Urothelium cell line (cell line): Measurements from ENCODE around the gene IP6K3.

Source experiments
- DNase-seq: peaks from one replicate; pipeline ENCODE4 v3.0.0; 2011; ENCODE audit warnings: low spot score, mixed read lengths
- FAIRE-seq: peaks from 2 replicates; lab custom pipeline; 2011; peaks lifted over from hg19 to GRCh38; lab: Jason Lieb, UNC

The IP6K3 gene

DNA sequence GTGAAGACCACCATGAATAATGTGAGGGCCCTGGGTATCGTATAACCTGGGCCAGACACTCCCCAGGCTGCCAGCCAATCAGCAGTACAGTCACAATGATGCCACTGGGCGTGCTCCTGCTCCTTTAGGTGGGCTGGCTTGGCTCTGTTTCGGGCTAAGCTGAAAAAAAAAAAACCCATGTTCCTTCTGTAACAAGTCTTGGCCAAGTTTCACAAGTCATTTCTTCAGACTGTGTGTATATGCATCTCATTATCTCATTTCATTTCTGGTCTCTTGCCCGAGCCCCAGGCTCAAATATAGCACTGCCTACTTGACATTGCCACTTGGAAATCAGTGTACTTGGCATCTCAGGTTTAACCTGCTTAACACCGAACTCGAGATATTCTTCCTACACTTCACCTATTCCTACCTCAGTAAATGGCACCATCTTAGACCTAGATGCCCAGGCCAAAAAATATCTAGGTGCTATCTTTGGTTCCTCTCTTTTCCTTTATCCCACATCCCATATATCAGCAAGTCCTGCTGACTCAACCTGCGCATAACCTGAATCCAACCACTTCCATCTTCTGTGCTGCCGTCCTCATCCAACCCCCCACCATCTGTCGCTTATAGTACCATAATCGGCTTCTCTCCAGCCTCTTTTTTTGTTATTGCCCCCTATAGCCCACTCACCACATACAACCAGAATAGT is 37.0 kb downstream of the IP6K3 start:
- DNase-seq: no peak
- FAIRE-seq: no peak

- FAIRE-seq: no peak
Observed at GRCh38 chr6:33708516-33709204, 38.0 kb downstream of the IP6K3 start.

GRCh38 chr6:33707771-33708170 is 38.9 kb downstream of the IP6K3 start:
- DNase-seq (no peak), FAIRE-seq (no peak)

More at GRCh38 chr6:33708516-33709204, 38.0 kb downstream of the IP6K3 start:
- DNase-seq: no peak

- FAIRE-seq (no peak), DNase-seq (no peak)
Observed at GRCh38 chr6:33705955-33706725, 40.6 kb downstream of the IP6K3 start.

DNA sequence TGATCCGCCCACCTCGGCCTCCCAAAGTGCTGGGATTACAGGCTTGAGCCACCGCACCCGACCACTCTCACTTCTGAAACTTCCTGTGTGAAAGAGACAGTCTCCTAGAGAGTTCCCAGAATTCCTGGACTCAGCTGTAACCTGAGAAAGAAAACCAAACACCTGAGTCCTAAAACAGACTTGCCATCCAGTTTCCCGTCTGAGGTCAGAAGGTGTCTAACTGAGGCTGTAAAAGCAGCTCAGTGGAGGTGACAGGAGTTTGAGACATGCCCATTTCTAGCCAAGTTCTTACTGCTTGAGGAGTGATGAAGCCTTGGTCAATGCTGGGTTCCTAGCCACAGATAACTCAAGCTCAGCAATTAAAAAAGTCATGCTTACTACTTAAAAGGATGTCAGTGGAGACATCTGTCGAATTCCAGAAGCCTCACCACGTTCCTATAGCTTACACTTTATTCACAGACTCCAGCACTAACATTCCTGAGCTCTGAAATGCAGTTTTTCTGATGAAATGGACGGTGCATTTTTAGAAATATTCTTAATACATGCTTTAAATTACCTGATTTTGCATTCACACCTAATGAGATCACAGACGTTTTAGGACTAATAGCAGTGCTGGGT is 41.3 kb downstream of the IP6K3 start:
- no peak for DNase-seq
- no peak for FAIRE-seq

DNA sequence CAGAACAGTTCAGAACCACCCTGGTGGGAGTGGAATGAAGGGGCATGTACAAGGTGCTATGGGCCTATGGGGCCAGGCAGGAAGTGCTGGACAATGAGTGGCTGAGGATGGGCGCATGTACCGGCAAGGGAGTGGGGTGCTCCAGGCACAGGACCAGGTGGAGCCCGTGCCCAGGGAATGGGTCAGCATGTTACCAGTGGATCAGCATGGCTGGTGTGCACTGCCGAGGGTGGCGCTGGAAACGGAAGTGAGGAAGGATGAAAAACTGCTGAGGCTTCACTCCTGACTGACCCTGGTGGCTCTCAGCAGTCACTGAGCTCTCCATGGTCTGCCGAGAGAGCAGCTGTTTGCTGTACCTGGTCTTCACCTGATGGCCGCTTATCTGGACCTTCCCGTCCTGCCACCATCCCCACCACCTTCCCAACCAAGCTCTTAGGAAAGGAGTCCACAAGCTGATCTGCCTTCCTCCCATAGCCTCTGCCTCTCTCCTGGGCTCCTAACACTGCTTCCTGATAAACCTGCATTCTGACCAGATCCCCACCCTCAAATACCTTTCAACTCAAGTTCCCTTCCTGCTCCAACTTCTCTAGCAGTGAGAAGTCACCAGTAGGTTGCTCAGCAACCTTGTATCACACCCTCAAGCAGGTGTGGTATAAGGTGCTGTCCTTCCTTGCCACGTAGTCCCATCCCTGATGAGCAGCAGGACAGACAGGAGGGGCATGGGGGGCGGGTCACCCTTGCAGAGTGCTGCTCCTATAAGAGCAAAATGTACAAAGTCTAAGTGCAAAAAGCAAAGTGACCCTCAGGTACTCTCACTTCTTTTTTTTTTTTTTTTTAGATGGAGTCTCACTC is 42.3 kb downstream of the IP6K3 start:
- no peak for DNase-seq
- no peak for FAIRE-seq

DNA sequence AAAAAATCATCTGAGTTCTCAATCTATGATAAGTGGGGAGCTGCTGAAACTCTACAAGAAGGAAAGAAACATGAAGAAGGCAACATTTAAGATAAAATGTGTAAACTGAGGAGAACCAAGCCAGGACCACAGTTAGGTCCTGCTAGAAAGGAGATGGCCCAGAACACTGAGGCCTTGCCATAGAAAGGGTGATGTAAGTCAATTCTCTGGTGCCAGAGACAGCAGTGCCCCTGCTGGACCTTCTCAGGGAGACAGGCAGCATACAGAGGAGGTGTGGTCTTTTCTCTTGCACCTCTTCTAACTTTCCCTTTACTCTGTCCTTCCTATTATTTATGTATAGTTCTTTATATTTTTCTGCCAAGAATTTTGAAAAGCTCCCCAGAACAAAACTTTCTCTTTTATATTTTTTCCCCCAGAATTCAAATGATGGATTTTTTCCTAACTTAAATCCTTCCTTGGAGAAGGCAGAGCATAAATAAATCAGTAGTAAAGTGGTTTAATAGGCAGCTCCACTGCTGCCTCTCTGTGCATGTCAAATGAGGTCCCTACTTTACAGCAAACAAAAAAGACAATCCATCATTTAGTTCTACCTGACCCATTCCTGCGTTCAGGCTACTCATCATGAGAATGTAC is 44.2 kb downstream of the IP6K3 start:
- FAIRE-seq: no peak
- peak; percentile 63 for DNase-seq

DNA sequence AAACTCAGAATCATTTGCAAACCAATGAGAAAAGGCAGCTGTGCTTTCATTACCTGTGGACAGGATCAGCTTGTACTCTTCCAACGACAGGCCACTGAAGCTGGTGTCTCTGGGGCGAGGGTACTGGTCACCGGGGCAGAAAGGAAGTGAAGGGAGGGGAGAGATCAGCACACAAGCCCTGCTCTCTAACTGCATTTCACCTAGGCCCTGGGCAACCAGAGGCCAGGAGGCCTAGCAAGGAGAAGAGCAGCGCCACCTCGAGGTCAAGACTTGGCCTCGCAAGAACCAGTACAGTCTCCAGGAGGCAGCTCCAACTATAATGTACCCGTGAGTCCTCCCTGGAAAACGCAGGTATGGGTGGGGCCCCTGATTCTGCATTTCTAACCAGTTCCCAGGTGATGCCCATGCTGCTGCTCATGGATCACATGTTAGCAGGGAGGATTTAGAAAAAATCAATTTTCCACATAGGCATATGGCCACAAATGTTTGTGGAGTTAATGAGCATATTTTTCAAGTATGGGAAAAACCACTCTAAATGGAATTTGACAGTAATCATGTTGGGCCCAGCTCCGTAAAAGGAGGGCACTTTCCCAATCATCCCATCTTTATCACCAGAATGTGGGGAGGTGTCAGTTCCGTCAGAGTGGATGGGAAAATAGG is 46.2 kb downstream of the IP6K3 start:
- FAIRE-seq: no peak

DNA sequence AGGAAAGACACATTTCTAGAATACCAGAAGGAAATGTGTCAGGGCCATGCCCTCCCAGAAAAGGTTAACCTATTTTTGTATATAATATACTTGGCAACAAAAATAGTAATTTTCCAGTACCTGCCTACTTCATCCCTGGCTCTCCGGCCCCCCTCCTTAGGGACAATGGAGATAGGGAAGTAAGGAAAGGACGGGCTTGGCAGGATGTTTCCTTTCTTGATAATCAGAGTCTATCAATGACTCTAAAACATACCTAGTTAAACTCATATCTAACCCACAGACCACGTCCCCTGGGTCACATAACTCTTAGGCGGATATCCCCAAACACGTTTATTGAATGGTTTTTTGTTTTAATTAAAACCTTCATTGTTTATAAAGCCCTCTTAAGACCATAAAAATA is 47.0 kb downstream of the IP6K3 start:
- DNase-seq (no peak), FAIRE-seq (no peak)

More for the DNA sequence above, 46.2 kb downstream of the IP6K3 start:
- DNase-seq: peak; percentile 59

GRCh38 chr6:33699131-33699530 is 47.6 kb downstream of the IP6K3 start:
- DNase-seq (no peak), FAIRE-seq (no peak)

DNA sequence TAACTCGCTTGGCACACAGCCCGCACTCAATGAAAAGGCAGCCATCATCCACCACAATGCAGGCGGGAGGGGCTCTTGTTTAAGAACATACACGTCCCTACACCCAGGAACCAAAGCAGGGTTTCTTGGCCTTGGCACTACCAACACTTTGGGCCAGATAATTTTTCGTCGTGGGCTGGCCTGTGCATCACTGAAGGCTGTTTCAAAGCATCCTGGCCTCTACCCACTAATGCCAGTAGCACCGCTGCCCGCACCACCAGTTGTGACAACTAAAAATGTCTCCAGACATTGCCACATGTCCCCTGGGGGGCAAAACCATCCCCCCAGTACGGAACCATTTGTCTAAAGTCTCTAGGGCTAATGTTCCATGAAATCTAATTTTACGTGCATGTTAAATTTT is 48.2 kb downstream of the IP6K3 start:
- DNase-seq: no peak

DNA sequence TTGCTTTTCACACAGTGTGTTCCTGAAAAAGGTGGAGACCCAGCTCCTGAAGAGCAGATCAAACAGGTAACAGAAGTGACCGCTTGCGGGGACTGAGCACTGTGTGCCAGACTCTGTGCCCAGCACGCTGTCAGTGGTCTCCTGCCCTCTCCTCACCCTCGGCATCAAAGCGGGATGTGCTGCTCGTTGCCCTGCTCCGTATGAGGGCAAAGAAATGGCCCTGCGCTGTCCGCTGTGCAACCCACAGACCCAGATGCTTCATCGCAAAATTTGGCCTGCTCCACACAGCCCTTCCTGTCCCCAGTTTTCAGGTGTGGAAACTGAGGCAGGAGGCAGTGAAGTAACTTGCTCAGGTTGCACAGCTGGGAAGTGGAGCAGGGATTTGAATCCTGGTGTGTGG is 48.9 kb downstream of the IP6K3 start:
- DNase-seq (no peak), FAIRE-seq (no peak)

More for the DNA sequence above, 48.2 kb downstream of the IP6K3 start:
- FAIRE-seq: no peak

DNA sequence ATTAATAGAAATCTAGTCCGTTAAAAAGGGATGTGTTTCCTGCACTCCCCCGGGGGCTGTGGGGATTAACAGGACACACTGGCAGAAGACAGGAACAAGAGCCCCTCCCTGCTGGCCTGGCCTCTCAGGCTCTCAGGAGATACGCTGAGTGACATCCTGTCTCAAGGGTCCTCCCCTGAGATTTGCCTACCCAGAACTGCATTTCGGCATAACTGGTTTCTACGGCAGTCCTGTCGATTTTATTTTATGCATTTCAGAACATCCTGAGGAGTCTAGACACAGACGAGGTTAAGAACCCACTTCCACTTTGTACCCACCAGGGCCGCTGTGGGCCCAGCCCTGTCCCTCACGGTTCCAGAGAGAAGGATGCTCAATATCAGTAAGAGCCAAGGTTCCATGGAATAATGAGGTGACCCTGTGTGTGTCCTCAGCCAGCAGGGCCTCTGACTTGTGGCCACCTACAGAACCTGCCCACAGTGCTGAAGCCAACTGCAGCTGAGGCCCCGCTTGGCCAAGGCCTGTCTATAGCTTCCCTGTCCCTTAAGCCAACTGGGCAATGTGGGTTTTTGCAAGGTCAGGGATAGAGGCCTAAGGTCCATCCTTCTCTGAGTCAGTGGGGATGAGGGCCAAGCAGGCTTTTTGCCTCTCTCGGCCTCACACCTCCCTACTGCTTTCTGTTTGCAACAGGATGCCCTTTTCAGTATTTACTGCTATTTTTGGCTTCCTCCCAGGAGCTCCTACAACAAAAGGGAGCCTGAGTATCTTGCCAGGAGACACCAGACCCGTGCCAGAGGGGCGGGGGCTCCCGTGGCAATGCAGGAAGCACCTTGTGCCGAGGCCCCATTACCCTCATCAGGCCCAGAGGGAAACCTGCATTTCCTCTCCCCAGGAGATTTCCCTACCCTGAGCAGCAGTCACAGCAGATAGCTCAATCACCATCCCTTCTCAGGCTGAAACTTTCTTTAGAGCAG is 49.9 kb downstream of the IP6K3 start:
- DNase-seq (no peak), FAIRE-seq (no peak)

DNA sequence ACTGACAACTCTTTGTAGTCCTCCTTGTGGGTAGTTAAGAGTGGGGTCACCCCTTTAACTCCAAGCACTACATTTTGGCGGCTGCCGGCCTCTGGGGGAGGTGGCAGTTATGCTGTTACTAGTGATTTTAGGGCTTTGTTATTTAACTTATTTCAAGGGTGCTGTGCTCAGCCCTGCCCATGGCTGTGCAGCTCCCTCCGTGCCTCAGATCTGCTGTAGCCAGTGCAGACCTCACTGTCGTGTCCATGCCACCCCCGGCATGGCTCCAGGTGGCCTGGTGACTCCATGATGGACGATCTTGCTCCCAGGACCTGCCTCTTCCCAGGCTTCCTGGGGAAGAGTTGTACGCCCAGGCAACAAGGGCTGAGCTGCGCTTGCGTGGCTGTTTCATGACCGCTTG is 50.6 kb downstream of the IP6K3 start:
- no peak for FAIRE-seq

GRCh38 chr6:33695451-33695887 is 51.2 kb downstream of the IP6K3 start:
- FAIRE-seq: no peak
- no peak for DNase-seq

More for the DNA sequence above, 50.6 kb downstream of the IP6K3 start:
- no peak for DNase-seq

DNA sequence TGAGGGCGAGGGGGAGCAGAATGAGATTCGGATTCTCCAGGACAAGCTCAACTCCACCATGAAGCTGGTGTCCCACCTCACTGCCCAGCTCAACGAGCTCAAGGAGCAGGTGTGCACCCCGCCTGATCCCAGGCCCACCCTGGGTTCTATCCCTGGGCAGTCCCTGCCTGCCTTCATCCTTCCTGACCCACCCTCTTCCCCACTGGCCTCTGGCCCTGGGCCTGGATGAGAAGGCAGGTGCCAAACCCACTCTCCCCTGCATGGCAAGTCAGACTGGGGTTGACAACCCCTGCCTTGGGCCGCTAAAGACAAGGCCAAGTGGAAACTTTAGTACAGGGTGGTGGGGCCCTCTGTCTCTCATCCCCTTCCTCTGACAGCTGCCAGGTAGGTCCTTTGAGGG is 51.7 kb downstream of the IP6K3 start:
- FAIRE-seq: no peak
- no peak for DNase-seq

DNA sequence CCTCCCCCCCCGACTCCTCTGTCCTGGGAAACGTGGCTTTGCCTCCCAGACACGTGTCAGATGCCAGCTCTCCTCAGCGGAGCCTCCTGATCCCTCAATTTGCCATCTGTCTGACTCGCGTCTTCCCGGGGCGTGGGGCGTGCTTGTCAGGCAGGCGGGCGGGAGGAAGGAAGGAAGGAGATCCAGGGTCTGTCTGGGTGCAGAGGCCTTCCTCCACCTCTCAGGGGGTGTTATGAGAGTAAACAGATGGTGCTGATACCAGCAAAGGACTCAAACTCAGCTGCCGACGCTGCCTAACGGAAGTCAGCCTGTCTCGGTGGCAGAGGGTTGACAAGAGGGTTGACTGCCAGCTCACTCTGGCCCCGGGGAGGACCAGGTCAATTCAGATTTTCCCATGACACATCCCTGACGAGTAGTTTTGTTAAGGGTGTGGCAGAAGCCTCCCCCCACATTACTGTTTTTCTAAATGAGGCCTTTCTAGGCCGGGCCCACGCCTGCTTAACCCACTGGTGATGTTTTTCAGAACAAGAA is 52.2 kb downstream of the IP6K3 start:
- DNase-seq: no peak
- no peak for FAIRE-seq
